Activated CD8-positive, alpha-beta memory T cell treated with anti-CD3 and anti-CD28 coated beads, Interleukin-2, amount 50 U/mL, for 48 hours (primary cell): ENCODE results near the gene MYB.
"Not testable (repeated sequence)": the region's sequence is repeated elsewhere in the genome, so short reads cannot be mapped to it uniquely, and the experiment has no call there.

Experiments used
- DNase-seq: peaks from one replicate; pipeline ENCODE4 v3.0.0-alpha.2; 2020

Gene MYB

GRCh38 chr6:135164387-135164786 is 16.7 kb upstream of the MYB start:
- DNase-seq: not testable (repeated sequence)

- no peak for DNase-seq
Observed at GRCh38 chr6:135165031-135165430, 16.1 kb upstream of the MYB start.

GRCh38 chr6:135166515-135166914 is 14.6 kb upstream of the MYB start:
- DNase-seq: no peak

GRCh38 chr6:135167617-135168016 is 13.5 kb upstream of the MYB start:
- DNase-seq: no peak

- no peak for DNase-seq
Observed at GRCh38 chr6:135168766-135169165, 12.3 kb upstream of the MYB start.

GRCh38 chr6:135170238-135170637 is 10.9 kb upstream of the MYB start:
- DNase-seq: no peak

- no peak for DNase-seq
Observed at GRCh38 chr6:135170849-135171248, 10.3 kb upstream of the MYB start.

- no peak for DNase-seq
Observed at GRCh38 chr6:135173242-135173988, 7.7 kb upstream of the MYB start.

- DNase-seq: no peak
Observed at GRCh38 chr6:135173989-135174484, 7.1 kb upstream of the MYB start.

GRCh38 chr6:135176058-135176457 is 5.0 kb upstream of the MYB start:
- DNase-seq: no peak

GRCh38 chr6:135176464-135176863 is 4.6 kb upstream of the MYB start:
- DNase-seq: no peak

- no peak for DNase-seq
Observed at GRCh38 chr6:135179372-135179771, 1.7 kb upstream of the MYB start.

GRCh38 chr6:135179920-135180541 is 1.1 kb upstream of the MYB start:
- DNase-seq: no peak

- DNase-seq: peak; percentile 72
Observed at GRCh38 chr6:135181333-135182070, 394 bp downstream of the MYB start.

- peak; percentile 82 for DNase-seq
Observed at GRCh38 chr6:135182071-135183001, 1.2 kb downstream of the MYB start.

GRCh38 chr6:135183002-135183531 is 2.0 kb downstream of the MYB start:
- DNase-seq: peak; percentile 89

- peak; percentile 84 for DNase-seq
Observed at GRCh38 chr6:135183532-135184440, 2.7 kb downstream of the MYB start.

- DNase-seq: no peak
Observed at GRCh38 chr6:135185483-135185882, 4.4 kb downstream of the MYB start.

- no peak for DNase-seq
Observed at GRCh38 chr6:135186255-135186654, 5.1 kb downstream of the MYB start.

GRCh38 chr6:135187372-135187771 is 6.3 kb downstream of the MYB start:
- no peak for DNase-seq

GRCh38 chr6:135188718-135189117 is 7.6 kb downstream of the MYB start:
- no peak for DNase-seq
